Measurements from ENCODE around the gene BCL2. TPM values are rescaled to one million over a fixed set of nuclear protein-coding genes. Genes with fewer than 3 reads are reported as not detected.

Gene BCL2
- total RNA-seq, 1 experiment from 2014 or later, result 2.5 TPM

DNA sequence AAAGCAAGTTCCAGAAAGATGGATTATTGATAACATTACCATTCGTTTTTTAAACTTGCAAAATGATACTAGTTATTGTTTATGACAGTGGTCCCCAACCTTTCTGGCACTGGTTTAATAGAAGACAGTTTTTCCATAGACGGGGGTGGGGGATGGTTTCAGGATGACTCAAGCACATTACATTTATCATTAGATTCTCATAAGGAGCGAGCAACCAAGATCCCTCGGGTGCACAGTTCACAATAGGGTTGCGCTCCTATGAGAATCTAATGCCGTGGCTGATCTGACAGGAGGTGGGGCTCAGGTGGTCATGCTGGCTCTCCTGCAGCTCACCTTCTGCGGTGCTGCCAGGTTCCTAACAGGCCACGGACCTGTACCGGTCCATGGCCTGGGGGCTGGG lies 86.2 kb downstream of the BCL2 start:
- TF ChIP-seq REST (IDR thresholded peaks at IDR 0.05; ENCODE audit: low read depth) (no peak), ZFX (IDR thresholded peaks at IDR 0.05) (no peak), YY1 (IDR thresholded peaks at IDR 0.05; ENCODE audit: extremely low read depth, insufficient replicate concordance, low read depth, low read length) (no peak), EZH2 (IDR thresholded peaks at IDR 0.05) (no peak), SP1 (IDR thresholded peaks at IDR 0.05; ENCODE audit: low read depth) (no peak), TCF7L2 (IDR thresholded peaks at IDR 0.05; ENCODE audit: borderline replicate concordance, extremely low read depth, insufficient read depth, insufficient read length) (no peak), FOSL1 (IDR thresholded peaks at IDR 0.05; ENCODE audit: low read depth) (no peak), ATF3 (IDR thresholded peaks at IDR 0.05) (no peak), EGR1 (IDR thresholded peaks at IDR 0.05; ENCODE audit: low read depth) (no peak), CBX3 (IDR thresholded peaks at IDR 0.05; ENCODE audit: low read depth) (no peak), ZBTB33 (IDR thresholded peaks at IDR 0.05; ENCODE audit: extremely low read depth, insufficient replicate concordance, low read length) (no peak), JUND (IDR thresholded peaks at IDR 0.05) (no peak), POLR2AphosphoS5 (IDR thresholded peaks at IDR 0.05; ENCODE audit: low read depth, low read length) (no peak), EZH2phosphoT487 (IDR thresholded peaks at IDR 0.05; ENCODE audit: borderline replicate concordance) (no peak)
- TF ChIP-seq, protein P1, sequence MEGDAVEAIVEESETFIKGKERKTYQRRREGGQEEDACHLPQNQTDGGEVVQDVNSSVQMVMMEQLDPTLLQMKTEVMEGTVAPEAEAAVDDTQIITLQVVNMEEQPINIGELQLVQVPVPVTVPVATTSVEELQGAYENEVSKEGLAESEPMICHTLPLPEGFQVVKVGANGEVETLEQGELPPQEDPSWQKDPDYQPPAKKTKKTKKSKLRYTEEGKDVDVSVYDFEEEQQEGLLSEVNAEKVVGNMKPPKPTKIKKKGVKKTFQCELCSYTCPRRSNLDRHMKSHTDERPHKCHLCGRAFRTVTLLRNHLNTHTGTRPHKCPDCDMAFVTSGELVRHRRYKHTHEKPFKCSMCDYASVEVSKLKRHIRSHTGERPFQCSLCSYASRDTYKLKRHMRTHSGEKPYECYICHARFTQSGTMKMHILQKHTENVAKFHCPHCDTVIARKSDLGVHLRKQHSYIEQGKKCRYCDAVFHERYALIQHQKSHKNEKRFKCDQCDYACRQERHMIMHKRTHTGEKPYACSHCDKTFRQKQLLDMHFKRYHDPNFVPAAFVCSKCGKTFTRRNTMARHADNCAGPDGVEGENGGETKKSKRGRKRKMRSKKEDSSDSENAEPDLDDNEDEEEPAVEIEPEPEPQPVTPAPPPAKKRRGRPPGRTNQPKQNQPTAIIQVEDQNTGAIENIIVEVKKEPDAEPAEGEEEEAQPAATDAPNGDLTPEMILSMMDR (IDR thresholded peaks at IDR 0.05 in 2 of 3, conservative IDR thresholded peaks at IDR 0.05 in 1 of 3; ENCODE audit: borderline replicate concordance in 1 of 3, insufficient read depth in 1 of 3, low read depth in 2 of 3, low read length in 2 of 3), result no peak
- Histone ChIP-seq H3K27ac (ENCODE audit: low read depth, low read length) (no peak overlapping the region), H2AFZ (ENCODE audit: low read depth, low read length, poor library complexity, severe bottlenecking) (no peak overlapping the region), H3K9ac (ENCODE audit: low read length) (no peak overlapping the region), H3K4me1 (ENCODE audit: control insufficient read depth in 1 of 2, insufficient read depth in 2 of 2, low read length in 2 of 2) (peaks cover 11 to 12% of the 10 kb centered on the region in 2 experiments), H3K27me3 (ENCODE audit: insufficient read depth, low read length) (no peaks in the 10 kb centered on the region), H3K4me3 (replicated peaks in 1 of 2; ENCODE audit: low read depth in 1 of 2, low read length in 2 of 2) (no peak overlapping the region), H3K36me3 (ENCODE audit: control insufficient read depth in 1 of 2, insufficient read depth in 2 of 2, low read length in 2 of 2) (no peaks in the 10 kb centered on the region), H3K4me2 (ENCODE audit: low read length) (no peak overlapping the region), H3K79me2 (ENCODE audit: insufficient read depth, low read length) (no peaks in the 10 kb centered on the region), H3K9me3 (ENCODE audit: control insufficient read depth in 1 of 2, insufficient read depth in 1 of 2, low read depth in 1 of 2, low read length in 2 of 2) (no peaks in the 10 kb centered on the region), H4K20me1 (ENCODE audit: insufficient read depth) (no peaks in the 10 kb centered on the region), H3K9me2 (ENCODE audit: insufficient read depth) (no peaks in the 10 kb centered on the region)
- ATAC-seq (no peak), DNase-seq (ENCODE audit: low read depth, low spot score) (no peak)
- BruUV-seq (replicated peaks), result no TSS peak
- POLR2A ChIA-PET, result no interaction called here
- intact Hi-C loops (cut with micrococcal nuclease), result no loop called here
- RAD21 ChIA-PET (ENCODE audit: low non-redundant PET in 1 of 2, low total read pairs in 2 of 2, uncharacterized antibody in 2 of 2, unreplicated experiment in 2 of 2), result no interaction called here
- CTCF ChIA-PET, result no interaction called here
